ENCODE results near the gene TDRD5.

Gene TDRD5

GRCh38 chr1:179591592-179592580 lies at the start of gene TDRD5:
TSS of gene TDRD5 (plus strand) at chr1:179591832. CDS start at chr1:179592616, 784 bp downstream.
- TF ChIP-seq GATA3 (IDR thresholded peaks at IDR 0.05; ENCODE audit: low read depth, low read length) (no peak), GATA2 (IDR thresholded peaks at IDR 0.05; ENCODE audit: low read depth, low read length) (no peak)

GRCh38 chr1:179545321-179545720 lies 46.3 kb upstream of the TDRD5 start:
- no peak for TF ChIP-seq GATA3 (IDR thresholded peaks at IDR 0.05; ENCODE audit: low read depth, low read length)
- TF ChIP-seq GATA2 (IDR thresholded peaks at IDR 0.05; ENCODE audit: low read depth, low read length): no peak

- TF ChIP-seq GATA3 (IDR thresholded peaks at IDR 0.05; ENCODE audit: low read depth, low read length) (no peak), GATA2 (IDR thresholded peaks at IDR 0.05; ENCODE audit: low read depth, low read length) (no peak)
Measured at GRCh38 chr1:179547021-179547535, 44.6 kb upstream of the TDRD5 start.

GRCh38 chr1:179548666-179549367 lies 42.8 kb upstream of the TDRD5 start:
- no peak for TF ChIP-seq GATA3 (IDR thresholded peaks at IDR 0.05; ENCODE audit: low read depth, low read length)
- no peak for TF ChIP-seq GATA2 (IDR thresholded peaks at IDR 0.05; ENCODE audit: low read depth, low read length)

GRCh38 chr1:179549368-179549700 lies 42.3 kb upstream of the TDRD5 start:
- TF ChIP-seq GATA3 (IDR thresholded peaks at IDR 0.05; ENCODE audit: low read depth, low read length) (no peak), GATA2 (IDR thresholded peaks at IDR 0.05; ENCODE audit: low read depth, low read length) (no peak)

- TF ChIP-seq GATA2 (IDR thresholded peaks at IDR 0.05; ENCODE audit: low read depth, low read length) (no peak), GATA3 (IDR thresholded peaks at IDR 0.05; ENCODE audit: low read depth, low read length) (no peak)
Measured at GRCh38 chr1:179550746-179551682, 40.6 kb upstream of the TDRD5 start.

- no peak for TF ChIP-seq GATA3 (IDR thresholded peaks at IDR 0.05; ENCODE audit: low read depth, low read length)
Measured at GRCh38 chr1:179554427-179554826, 37.2 kb upstream of the TDRD5 start.

- no peak for TF ChIP-seq GATA2 (IDR thresholded peaks at IDR 0.05; ENCODE audit: low read depth, low read length)
Measured at GRCh38 chr1:179558078-179558477, 33.6 kb upstream of the TDRD5 start.

- no peak for TF ChIP-seq GATA3 (IDR thresholded peaks at IDR 0.05; ENCODE audit: low read depth, low read length)
- TF ChIP-seq GATA2 (IDR thresholded peaks at IDR 0.05; ENCODE audit: low read depth, low read length): no peak
Measured at GRCh38 chr1:179575497-179576314, 15.9 kb upstream of the TDRD5 start, which contains the start of gene NPHS2. TSS of gene NPHS2 (minus strand) at chr1:179575948. CDS start at chr1:179575864, 84 bp downstream.

- TF ChIP-seq GATA2 (IDR thresholded peaks at IDR 0.05; ENCODE audit: low read depth, low read length): no peak
Measured at GRCh38 chr1:179576509-179576908, 15.1 kb upstream of the TDRD5 start.

GRCh38 chr1:179583771-179584320 lies 7.8 kb upstream of the TDRD5 start:
- TF ChIP-seq GATA2 (IDR thresholded peaks at IDR 0.05; ENCODE audit: low read depth, low read length) (no peak), GATA3 (IDR thresholded peaks at IDR 0.05; ENCODE audit: low read depth, low read length) (no peak)

GRCh38 chr1:179586107-179586823 lies 5.4 kb upstream of the TDRD5 start:
- no peak for TF ChIP-seq GATA3 (IDR thresholded peaks at IDR 0.05; ENCODE audit: low read depth, low read length)

Measured in SH-SY5Y (cell line).